MV-4-11 (cell line): Measurements from ENCODE around the gene ADAM12.

ENCODE experiments used
- DNase-seq: peaks from one replicate; lab custom pipeline; 2025; lab: John Stamatoyannopoulos, UW

The ADAM12 gene

GRCh38 chr10:126315494-126316177 lies 72.6 kb downstream of the ADAM12 start:
- DNase-seq = no peak

GRCh38 chr10:126314863-126315493 lies 73.3 kb downstream of the ADAM12 start:
- no peak for DNase-seq

DNA sequence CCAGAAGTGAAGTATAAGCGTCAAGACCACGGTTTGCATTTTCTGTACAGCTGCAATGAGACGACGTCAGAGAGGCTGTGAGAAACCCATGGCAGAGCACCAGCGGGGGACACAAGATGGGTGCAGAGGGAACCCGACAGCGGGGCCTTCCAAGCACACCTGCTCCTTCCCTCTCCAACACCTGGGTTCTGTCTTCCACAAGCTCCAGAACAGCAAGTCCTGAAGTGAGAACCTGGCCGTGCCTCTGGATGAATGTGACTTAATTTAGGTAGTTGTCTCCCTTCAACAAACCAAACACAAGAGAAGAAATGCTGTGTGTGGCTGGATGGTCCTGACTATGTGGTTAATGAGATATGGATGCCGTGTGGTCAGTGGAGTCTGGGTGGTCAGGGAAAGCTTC lies 76.1 kb downstream of the ADAM12 start:
- no peak for DNase-seq

GRCh38 chr10:126309228-126309883 lies 78.9 kb downstream of the ADAM12 start:
- no peak for DNase-seq

- DNase-seq = no peak
Measured at GRCh38 chr10:126302826-126303665, 85.2 kb downstream of the ADAM12 start.

GRCh38 chr10:126302476-126302756 lies 85.9 kb downstream of the ADAM12 start:
- DNase-seq = no peak

DNA sequence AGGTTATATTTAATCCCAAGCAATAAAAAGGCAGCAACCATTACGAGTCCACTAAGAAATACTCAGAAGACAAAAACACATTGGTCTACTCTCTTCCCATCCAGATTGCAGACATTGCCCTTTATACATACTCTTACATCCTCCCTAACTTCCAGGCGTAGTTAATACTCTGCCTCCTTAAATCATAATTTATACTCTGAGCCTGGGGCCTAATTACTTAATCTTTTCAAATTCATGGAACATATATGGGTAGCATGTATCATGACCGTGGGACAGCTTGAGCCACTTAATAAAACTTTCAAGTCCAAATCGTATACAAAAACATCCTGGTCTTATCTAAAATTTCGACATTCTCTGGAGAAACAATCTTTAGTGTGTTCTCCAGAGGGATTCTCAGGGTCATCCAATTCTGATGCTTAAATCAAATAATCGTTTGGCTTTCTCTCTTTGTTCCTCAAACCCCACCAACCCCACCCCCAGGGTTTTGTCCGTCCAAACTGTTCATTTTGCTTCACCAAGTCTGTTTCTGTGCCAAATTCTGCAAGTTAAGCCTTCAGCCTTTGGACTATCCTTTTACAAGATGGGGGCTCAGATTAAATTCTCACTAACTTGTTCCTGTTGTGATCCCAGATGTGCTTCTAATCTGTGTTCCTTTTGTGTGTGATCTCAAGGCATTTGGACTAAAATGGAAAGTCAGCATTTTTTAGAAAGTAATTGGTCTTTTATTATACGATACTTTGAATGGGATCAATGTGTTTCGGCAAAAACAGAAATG lies 86.4 kb downstream of the ADAM12 start:
- DNase-seq = no peak

DNA sequence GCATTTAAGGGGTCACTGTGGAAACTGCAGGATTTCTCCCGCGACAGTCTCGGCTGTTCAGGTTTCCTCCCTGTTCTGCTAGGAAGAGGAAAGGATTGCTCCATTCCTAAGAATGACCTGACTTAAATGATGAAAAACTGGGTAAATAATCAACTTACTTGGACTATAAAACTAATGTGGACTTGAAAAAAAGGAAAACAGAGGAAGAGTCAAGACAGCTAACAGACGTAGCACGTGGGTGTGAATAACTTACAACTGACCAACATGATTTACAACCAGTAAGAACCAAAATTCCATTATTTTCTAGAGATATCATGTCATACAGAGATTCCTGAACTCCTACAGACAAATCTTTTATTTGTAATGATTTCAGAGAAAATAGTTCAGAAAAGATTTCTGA lies 93.8 kb downstream of the ADAM12 start:
- no peak for DNase-seq

DNA sequence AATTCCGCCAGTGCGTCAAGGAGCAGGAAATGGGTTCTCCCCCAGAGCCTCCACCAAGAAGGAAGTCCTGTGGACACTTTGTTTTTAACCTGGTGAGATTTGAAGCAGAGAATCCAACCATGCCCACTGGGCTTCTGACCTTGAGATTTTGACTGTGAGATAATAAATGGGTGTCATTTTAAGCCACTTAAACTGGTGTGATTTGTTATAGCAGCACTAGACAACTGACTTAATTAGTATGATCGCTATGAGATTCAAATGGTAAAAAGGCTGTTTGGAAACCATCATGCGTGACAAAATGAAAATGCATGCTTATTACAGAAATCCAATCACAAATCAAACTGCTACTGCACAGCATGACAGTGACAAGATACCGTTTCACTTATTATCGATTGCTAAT lies 98.0 kb downstream of the ADAM12 start:
- DNase-seq = no peak

DNA sequence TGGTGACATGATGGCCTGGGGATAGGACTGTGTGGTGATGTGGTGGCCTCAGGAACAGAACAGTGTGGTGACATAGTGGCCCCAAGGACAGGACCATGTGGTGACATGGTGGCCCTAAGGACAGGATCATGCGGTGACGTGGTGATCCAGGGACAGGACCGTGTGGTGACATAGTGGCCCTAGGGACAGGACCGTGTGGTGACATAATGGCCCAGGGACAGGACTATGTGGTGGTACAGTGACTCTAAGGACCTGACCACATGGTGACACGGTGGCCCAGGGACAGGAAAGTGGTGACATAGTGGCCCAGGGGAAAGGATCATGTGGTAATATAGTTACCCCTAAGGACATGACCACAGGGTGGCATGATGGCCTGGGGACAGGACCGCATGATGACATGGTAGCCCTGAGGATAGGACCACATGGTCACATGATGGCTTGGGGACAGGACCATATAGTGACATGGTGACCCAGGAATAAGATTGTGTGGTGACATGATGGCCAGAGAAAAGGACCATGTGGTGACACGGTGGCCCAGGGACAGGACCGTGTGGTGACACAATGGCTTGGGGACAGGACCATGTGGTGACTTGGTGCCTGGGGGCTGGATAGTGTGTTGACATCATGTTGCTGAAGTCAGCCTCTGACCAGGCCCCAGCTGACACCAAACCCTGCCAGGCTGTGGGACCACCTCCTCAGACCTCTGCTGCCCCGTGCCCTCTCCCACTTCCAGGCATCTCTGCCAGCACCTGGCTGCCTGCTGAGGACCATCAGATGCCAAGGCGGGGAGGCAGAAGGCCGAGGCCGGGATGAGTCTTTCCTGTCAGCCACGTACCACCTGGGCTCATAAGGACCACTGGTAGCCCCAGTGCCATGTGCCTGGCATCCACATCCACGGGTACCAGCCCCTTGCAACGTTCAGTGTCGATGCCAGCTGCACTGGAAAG lies 99.5 kb downstream of the ADAM12 start:
- DNase-seq = no peak

DNA sequence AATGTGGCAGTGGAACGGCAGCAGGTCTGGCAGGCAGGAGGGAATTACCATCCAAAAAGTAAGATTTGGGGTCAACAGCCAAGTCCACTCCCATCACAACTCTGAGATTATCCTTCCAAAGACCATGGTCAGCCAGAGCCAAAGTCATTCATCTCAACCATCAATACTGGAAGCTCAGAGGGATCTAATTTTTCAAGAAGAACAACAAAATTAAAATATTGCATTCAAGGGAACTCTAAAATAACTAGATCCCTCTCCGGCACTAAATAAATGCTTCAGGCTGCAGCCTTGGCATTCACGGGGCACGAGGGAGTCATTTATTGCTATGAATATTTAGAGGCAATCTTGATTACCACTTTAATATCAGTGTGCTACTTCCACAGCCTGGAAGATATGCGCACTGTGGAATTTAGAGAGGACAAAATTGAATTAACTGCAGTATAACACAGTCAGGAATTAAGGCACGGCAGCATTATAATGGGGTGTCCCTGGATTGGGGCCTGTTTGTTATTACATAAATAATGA lies 102.0 kb downstream of the ADAM12 start:
- no peak for DNase-seq

DNA sequence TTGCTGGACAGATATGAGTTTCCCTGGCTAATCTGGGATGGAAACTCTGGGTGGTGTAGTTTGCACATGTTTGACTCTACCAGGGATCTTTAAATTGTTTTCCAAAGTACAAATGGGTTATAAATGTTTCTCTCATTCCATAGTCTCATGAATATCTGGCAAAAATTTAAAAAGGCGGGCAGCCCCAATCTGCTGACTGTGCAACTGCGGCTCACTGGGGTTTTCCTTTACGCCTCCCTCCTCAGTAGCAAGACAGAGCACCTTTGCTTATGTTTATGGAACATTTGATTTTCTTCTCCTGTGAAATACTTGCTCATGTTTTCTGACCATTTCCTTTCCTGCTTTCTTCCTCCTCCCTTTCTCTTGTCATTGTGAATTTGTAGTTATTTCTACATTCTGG lies 105.0 kb downstream of the ADAM12 start:
- no peak for DNase-seq

GRCh38 chr10:126278851-126279250 lies 109.4 kb downstream of the ADAM12 start:
- DNase-seq = no peak

- no peak for DNase-seq
Measured at GRCh38 chr10:126277181-126277580, 111.1 kb downstream of the ADAM12 start.

GRCh38 chr10:126272526-126272925 lies 115.8 kb downstream of the ADAM12 start:
- DNase-seq = no peak

DNA sequence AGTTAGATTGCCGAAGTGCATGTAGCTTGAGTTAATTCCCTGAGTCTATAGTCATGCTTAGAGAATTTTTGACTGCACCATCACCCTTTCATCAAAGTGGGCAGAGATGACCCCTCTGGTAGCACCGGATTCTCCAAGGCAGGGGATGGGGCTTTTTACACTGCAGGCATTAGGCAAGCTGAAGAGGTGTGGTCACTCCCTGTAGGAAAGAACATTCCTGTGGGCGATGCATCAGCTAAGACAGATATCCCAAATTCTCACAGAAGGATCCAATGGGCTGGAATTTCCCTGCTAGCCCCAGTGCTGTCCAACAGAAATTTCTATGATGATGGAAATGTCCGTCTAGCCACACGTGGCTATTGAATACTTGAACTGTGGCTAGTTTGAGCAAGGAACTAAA lies 118.2 kb downstream of the ADAM12 start:
- no peak for DNase-seq

DNA sequence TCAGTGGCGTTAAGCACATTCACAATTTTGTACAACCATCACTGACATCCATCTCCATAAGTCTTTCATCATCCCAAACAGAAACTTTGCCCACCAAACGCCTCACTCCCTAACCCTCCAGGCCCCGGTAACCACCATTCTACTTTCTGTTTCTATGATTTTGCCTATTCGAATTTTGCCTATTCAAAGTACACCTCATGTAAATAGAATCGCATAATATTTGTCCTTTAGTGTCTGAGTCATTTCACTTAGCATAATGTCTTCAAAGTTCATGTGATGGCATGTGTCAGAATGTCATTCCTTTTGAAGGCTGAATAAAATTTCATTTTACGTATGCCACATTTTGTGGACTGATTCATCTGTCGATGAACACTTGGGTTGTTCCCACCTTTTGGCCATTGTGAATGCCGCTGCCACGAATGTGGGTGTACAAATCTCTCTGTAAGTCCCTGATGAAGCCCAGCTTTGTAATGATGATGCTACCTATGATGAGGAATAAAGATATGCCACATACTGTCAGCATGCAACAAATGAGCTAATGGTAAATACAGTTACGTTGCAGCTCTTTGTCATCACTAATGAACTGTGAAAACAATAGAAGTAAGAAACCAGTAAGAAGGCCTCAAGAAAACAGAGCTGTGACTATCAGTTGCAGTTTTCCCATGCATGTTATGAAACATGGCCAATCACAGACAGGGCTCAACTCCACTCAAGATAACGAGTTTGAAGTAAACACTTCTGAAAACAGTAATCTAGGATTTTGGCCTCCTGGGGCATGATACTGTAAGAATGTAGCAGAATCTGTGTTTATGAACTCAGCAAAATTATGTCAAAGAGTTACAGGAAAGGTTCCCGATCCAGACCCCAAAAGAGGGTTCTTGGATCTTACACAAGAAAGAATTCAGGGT lies 120.0 kb downstream of the ADAM12 start:
- DNase-seq = no peak

GRCh38 chr10:126264102-126265018 lies 123.9 kb downstream of the ADAM12 start:
- DNase-seq = no peak
